ENCODE measurements around the gene PRM3. TPM values are rescaled to one million over a fixed set of nuclear protein-coding genes. Genes with fewer than 3 reads are reported as not detected.

Gene PRM3
- total RNA-seq, 1 donor from 2014 or later, result not detected

- H3K4me3 ChIP-seq, result no peak overlapping the region
- no peak overlapping the region for H2AFZ ChIP-seq (replicated peaks)
- no peaks in the 10 kb centered on the region for H3K9me3 ChIP-seq (ENCODE audit: low read depth)
- no peak for DNase-seq (ENCODE audit: low spot score)
- no peaks in the 10 kb centered on the region for H3K79me2 ChIP-seq (ENCODE audit: low read depth)
- Mint-ChIP-seq H3K27ac (no peak overlapping the region), H3K4me3 (no peak overlapping the region), H3K9me3 (peaks cover 4% of the 10 kb centered on the region), H3K4me1 (peaks cover 17% of the 10 kb centered on the region), H3K36me3 (no peaks in the 10 kb centered on the region), H3K27me3 (ENCODE audit: insufficient read depth, low read depth) (peaks cover 12% of the 10 kb centered on the region)
- H3K36me3 ChIP-seq, result no peaks in the 10 kb centered on the region
- H3K27ac ChIP-seq, result no peak overlapping the region
- no peaks in the 10 kb centered on the region for H3K27me3 ChIP-seq
- H3K4me1 ChIP-seq, result peaks cover 6% of the 10 kb centered on the region
- H3K9ac ChIP-seq, result no peak overlapping the region
- no peak overlapping the region for H3K4me2 ChIP-seq
- no peaks in the 10 kb centered on the region for H3F3A ChIP-seq (ENCODE audit: low read depth)
- no peaks in the 10 kb centered on the region for H4K20me1 ChIP-seq (ENCODE audit: low read depth)
- TF ChIP-seq CTCF (IDR thresholded peaks at IDR 0.05) (no peak), EZH2phosphoT487 (IDR thresholded peaks at IDR 0.05) (no peak), EZH2 (IDR thresholded peaks at IDR 0.05) (no peak)
These were observed 34.4 kb upstream of the PRM3 start for GRCh38 chr16:11307639-11308492.

GRCh38 chr16:11306997-11307638, 33.7 kb upstream of the PRM3 start:
- H3K9me3 ChIP-seq (ENCODE audit: low read depth), result no peaks in the 10 kb centered on the region
- peaks cover 12% of the 10 kb centered on the region for H3K27me3 Mint-ChIP-seq (ENCODE audit: insufficient read depth, low read depth)
- H3K9me3 Mint-ChIP-seq, result peaks cover 4% of the 10 kb centered on the region
- no peaks in the 10 kb centered on the region for H4K20me1 ChIP-seq (ENCODE audit: low read depth)
- H3K27ac ChIP-seq, result no peak overlapping the region
- no peaks in the 10 kb centered on the region for H3K79me2 ChIP-seq (ENCODE audit: low read depth)
- no peak overlapping the region for H3K27ac Mint-ChIP-seq
- no peak overlapping the region for H2AFZ ChIP-seq (replicated peaks)
- DNase-seq (ENCODE audit: low spot score), result no peak
- H3K27me3 ChIP-seq, result no peaks in the 10 kb centered on the region
- H3K36me3 Mint-ChIP-seq, result no peaks in the 10 kb centered on the region
- no peaks in the 10 kb centered on the region for H3F3A ChIP-seq (ENCODE audit: low read depth)
- no peak overlapping the region for H3K4me3 Mint-ChIP-seq
- no peaks in the 10 kb centered on the region for H3K36me3 ChIP-seq
- no peak for TF ChIP-seq EZH2 (IDR thresholded peaks at IDR 0.05)
- no peak for TF ChIP-seq EZH2phosphoT487 (IDR thresholded peaks at IDR 0.05)
- no peak for TF ChIP-seq CTCF (IDR thresholded peaks at IDR 0.05)
- H3K4me1 Mint-ChIP-seq, result peaks cover 15% of the 10 kb centered on the region
- no peak overlapping the region for H3K9ac ChIP-seq
- peaks cover 6% of the 10 kb centered on the region for H3K4me1 ChIP-seq
- H3K4me2 ChIP-seq, result no peak overlapping the region
- H3K4me3 ChIP-seq, result no peak overlapping the region

- Histone ChIP-seq H2AFZ (replicated peaks) (no peak overlapping the region), H3F3A (ENCODE audit: low read depth) (no peaks in the 10 kb centered on the region), H3K9ac (no peak overlapping the region), H3K4me3 (no peak overlapping the region), H3K4me2 (no peak overlapping the region), H3K79me2 (ENCODE audit: low read depth) (no peaks in the 10 kb centered on the region), H3K27me3 (no peaks in the 10 kb centered on the region), H3K27ac (no peak overlapping the region), H3K4me1 (peaks cover 6% of the 10 kb centered on the region), H3K9me3 (ENCODE audit: low read depth) (no peaks in the 10 kb centered on the region), H3K36me3 (no peaks in the 10 kb centered on the region), H4K20me1 (ENCODE audit: low read depth) (no peaks in the 10 kb centered on the region)
- Mint-ChIP-seq H3K4me1 (peaks cover 17% of the 10 kb centered on the region), H3K36me3 (no peaks in the 10 kb centered on the region), H3K27ac (no peak overlapping the region), H3K27me3 (ENCODE audit: insufficient read depth, low read depth) (peaks cover 15% of the 10 kb centered on the region), H3K4me3 (no peak overlapping the region), H3K9me3 (peaks cover 4% of the 10 kb centered on the region)
- TF ChIP-seq EZH2phosphoT487 (IDR thresholded peaks at IDR 0.05) (no peak), EZH2 (IDR thresholded peaks at IDR 0.05) (no peak), CTCF (IDR thresholded peaks at IDR 0.05) (no peak)
- no peak for DNase-seq (ENCODE audit: low spot score)
These were observed 33.0 kb upstream of the PRM3 start for GRCh38 chr16:11306381-11306780.
